Activated CD4-positive, alpha-beta T cell treated with anti-CD3 and anti-CD28 coated beads for 24 hours (primary cell): ENCODE data around the gene SRCIN1.

Source experiments
- DNase-seq, 2 donors: peaks; one replicate each; pipeline ENCODE4 v3.0.0-alpha.2; 2020; ENCODE audit warnings: low read depth in 2 of 2

SRCIN1 gene

DNA sequence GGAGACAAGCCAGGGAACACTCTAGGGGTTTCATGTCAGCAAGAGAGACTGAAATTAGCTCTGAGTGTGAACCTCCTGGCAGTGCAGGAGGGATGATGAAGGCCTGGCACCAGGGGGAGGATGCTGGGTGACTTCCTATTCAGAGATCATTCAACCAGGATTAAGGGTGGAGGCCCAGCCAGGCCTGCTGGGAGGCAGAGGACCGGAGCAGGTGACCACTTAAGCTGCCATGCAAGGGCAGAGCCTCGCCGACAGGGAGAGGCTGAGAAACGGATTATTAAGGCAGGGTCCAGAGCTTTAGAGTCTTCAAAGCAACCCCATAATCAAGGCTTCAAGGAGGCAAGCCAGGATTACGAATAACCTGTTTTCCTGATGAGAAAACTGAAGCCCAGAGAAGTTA lies 10.6 kb upstream of the SRCIN1 start:
- DNase-seq: no peak

DNA sequence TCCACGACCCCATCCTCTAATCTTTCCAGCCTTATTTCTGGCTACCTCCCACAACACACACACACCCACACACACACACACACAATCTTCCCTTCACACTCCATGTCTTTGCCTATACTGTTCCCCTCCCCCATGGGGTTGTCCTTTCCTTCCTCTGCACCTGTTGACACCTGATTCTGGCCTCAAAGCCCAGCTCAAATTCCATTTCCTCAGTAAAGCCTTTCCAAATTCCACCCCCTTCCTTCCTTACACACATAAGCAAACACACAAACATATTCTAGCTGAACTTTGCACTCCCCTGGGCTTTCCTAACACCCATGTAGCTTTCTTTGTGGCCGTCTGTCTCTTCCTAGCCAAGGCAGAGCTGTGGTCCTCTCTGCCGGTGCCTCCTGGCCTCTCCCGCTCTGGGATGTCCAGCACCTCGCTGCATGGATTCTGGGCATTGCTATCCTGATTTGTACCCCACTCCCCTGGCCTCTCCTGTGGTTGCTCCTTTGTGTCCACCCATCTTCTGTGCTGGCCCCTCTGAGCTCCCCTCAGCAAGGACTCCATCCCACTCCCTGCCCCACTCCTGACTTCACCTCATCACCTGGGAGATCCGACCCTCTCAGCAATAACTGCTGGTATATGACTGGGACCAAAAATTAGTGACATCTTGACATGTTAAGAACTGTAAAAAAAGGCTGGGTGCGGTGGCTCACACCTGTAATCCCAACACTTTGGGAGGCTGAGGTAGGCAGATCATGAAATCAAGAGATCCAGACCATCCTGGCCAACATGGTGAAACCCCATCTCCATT lies 8.4 kb upstream of the SRCIN1 start:
- no peak for DNase-seq

DNA sequence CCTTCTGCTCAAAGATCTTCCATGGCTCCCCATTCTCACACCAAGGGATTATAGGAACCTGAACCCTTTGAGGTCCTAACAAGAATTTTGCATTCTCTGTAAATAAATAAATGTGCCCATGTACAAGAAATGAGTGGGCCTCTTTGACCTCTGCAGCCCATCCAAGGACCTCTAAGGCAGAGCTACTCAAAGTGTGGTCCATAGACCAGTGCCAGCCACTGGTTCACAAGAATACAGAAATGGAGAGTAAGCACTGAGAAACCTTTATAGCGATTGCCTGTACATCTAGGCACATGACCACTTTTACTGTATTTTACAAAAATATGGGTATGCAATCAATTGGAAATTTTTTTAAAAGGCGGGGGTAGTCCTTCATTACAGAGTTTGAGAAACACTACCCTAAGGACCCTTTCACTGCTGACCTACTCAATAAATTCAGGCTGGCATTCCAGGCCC lies 7.8 kb upstream of the SRCIN1 start:
- no peak for DNase-seq

DNA sequence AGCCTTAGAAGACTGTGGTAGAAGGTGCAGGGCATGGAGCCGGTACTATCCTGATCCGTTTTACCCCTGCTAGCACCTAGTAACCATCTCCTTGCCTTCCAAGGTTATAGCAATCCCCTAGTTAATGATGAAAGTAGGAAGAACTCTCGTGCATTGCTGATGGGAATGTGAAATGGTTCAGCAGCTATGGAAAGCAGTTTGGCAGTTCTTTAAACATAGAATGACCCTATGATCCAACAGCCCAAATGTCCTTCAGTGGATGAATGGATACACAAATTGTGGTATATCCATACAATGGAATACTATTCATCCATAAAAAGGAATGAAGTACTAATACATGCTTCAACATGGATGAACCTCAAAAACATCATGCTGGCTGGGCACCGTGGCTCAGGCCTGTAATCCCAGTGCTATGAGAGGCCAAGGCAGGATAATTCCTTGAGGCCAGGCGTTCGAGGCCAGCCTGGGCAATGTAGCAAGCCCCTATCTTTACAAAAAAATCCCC lies 6.2 kb upstream of the SRCIN1 start:
- DNase-seq: no peak

DNA sequence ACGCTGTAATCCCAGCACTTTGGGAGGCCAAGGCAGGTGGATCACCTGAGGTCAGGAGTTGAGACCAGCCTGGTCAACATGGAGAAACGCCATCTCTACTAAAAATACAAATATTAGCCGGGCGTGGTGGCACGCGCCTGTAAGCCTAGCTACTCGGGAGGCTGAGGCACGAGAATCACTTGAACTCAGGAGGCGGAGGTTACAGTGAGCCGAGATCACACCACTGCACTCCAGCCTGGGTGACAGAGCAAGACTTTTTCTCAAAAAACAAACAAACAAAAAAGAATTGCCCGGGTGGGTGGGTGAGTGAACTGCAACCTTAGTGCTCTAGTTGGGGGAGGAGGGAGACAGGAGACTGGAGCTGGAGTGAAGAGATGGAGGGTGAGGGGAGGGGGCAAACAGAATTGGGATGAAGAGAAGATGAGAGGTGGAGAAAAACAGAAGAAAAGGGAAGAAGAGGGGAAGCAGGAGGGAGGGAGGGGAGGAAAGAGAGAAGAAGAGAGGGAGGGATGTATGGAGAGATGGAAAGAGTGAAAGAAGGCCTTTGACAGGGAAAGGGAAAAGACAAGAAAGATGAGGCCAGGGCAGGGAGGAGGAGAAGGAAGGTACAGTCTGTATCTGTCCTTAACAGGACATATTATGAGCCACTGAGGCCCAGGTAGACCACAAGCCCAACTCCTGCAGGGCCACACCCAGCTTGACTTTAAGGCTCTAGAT lies 5.5 kb upstream of the SRCIN1 start:
- no peak for DNase-seq

DNA sequence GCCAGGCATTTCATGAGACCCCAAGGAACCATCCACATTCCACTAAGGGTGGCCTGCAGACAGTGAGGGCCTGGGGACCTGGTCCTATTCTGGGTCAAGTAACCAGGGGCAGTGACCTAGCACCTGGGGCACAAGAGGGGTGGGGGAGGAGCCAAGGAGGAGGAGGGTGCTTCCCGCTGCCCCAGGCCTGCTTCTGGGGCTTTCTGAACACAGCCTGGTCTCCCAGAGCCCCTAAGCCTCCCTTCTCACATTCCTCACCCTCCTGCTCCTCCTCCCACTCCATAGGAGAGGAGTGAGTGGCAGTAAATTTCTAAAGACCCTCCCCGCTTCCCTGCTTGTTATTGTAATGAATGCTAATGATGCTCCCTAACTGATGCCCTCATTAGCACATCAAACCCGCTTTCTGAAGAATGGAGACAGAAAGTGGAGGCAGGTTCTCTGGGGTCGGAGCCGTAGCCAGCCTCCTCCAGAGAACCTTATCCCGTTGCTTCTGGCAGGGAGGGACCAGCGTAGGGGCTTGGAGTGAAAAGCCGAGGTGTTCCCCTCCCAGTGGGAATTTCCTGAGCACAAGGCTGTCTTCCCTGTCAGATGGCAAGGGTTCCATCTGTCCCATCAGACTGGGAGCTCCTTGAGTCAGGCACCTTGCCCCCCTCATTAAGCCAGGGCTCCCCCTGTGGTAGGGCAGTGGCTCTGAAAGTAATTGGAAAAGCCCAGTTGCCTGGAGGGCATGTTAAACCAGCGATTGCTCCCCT lies 3.7 kb upstream of the SRCIN1 start:
- DNase-seq: no peak

DNA sequence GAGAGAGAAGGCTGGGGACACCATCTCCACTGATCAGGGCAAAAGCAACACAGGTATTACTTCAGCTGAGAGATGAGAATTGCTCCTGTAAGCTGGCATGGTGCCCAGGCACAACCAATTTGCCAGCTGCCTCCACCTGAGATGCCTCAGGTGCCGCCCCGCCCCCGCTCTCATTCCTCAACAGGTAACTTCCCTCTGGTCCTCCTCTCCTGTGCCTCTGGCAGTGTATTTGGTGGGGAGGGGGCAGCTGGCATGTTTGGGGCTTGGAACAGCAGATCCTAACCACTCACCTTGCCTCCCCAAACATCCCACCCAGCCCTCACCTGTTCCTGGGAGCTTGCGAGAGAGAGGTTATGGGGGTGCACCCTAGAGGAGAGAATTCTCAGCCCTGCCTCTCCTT lies 2.9 kb upstream of the SRCIN1 start:
- no peak for DNase-seq

DNA sequence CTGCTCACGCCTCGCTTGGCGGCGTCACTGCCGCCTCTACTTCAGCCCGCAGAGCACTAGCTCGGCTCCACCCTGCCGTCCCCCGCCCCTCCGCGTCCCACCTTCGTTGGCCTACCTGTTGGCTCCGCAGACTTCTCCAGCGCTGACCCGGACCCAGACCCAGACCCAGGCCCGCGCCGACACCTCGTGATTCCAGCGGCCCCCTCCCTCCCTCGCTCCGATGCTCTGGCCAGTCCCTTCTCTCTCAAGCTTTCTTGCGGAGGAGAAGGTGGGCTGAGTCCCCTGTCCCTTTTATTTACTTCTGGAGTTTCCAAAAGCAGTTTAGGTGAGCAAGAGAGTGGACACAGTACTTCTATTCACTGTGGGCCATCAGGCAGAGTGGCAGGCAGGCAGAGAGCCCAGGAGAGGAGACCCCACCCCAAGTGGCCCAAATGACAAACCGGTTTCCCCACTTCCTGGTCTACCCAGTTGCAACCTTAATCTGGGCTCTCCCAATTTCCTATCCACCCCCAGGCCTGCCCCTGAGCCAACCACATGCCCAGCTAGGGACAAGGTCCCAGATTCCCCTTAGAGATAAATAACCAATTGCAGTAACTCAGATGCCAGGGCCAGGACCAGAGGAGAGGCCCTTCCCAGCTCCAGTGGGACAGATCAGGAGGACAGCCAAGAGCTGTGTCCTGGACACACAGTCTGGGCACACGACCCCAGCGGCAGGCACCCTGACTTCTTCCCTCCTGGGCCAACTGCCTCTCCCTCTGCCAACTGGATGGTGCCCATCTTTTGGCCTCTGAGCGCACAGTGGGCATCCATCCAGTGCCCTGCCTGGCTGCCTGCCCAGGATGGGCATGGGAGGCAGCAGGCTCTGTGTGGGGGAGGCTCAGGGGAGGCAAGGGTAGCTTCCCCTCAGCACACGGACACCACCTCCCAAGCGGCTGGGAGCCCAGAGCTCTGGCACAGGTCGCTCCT lies 1.2 kb upstream of the SRCIN1 start:
- no peak for DNase-seq

DNA sequence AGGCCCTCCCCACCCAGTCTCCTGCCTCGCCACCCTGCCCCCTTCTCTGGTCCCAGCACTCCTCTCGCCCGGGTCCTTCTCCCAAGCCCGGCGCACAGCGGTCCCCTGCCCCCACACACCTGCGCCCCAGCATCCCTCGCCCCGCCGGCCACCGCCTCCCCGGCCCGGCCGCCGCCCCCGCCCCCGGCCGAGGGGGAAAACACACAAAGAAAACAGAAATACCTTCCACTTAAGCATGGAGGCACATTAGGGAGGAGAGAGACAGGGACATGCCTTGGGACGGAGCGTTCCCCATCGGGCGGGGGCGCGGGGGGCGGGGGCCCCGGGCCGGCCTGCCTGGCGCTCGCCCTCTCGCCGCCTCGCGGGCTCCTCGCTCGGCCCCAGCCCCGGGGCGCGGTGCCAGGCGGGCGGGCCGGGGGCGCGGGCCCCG lies 326 bp downstream of the SRCIN1 start:
- DNase-seq: no peak

DNA sequence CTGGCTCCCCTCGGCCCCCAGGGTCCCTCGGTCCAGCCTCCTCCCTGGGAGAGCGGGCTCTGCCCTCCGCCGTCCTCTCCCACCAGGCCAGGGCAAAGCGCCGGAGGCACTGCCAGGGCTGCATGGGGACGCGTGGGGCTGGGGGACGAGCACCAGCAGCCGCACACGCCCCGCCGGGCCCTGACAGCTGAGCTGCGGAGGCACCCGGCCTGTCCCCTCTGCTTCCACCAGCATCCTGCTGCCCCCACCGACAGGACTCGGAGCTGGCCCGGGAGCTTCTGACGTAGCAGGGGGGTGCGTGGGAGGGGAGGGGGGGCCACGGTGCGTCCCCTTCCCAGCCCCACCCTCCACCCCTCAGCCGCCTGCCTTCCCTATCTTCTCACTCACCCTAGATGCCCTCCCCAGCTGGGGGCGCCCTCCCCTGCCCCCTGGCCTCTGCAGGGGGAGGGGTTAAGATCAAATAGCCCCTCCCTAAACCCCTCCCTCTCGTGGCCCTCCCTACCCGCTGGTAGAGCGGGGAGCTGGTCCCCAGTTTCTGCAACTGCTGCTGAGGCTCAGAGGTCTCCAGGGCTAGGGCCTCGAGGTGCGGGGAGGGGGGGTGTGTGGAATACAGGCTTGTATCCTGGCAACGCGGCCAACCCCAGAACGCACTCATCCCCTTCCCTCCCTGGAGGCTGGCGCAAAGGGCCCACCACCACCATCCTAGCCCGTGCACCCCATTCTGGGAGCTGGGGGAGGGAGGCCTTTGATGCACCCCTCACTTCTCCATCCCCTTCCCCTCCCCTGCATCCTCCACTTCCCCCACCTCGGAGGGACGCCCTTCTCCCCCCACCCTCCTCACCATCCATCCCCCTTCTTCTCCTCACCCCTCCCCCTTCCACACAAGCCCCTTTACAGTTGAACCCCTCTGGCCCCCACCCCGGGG lies 1.0 kb downstream of the SRCIN1 start:
- DNase-seq: no peak

DNA sequence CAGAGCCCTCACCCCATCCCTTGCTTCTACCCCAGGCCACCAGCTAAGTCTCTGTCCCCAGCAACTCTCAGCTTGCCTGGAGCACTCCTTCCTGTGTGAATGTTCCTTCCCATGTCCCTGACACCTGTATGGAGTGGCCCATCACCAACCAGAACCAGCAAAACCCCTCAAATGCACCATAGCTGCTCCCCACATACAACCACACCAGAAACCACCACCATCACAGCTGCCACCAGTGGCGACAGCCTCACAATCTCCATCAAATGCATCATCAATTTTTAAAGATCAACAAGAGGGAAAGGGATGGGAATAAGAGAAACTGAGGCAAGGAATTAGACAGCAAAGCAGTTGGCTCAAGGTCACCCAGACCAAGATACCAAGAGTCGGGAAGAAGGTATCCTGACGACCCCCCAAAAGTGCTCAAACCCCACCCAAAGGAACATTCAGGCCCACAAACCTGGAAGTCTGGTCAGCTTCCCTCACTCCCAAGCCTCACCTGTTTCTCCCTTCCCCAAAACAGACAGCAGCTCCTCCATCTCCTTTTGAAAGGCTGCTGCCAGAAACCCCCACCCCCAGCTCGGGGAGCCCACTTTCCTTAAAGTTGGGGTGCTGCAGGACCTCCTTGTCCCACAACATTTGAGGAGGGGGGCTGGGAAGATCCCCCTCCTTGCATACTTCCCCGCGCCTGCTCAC lies 1.8 kb downstream of the SRCIN1 start:
- no peak for DNase-seq

DNA sequence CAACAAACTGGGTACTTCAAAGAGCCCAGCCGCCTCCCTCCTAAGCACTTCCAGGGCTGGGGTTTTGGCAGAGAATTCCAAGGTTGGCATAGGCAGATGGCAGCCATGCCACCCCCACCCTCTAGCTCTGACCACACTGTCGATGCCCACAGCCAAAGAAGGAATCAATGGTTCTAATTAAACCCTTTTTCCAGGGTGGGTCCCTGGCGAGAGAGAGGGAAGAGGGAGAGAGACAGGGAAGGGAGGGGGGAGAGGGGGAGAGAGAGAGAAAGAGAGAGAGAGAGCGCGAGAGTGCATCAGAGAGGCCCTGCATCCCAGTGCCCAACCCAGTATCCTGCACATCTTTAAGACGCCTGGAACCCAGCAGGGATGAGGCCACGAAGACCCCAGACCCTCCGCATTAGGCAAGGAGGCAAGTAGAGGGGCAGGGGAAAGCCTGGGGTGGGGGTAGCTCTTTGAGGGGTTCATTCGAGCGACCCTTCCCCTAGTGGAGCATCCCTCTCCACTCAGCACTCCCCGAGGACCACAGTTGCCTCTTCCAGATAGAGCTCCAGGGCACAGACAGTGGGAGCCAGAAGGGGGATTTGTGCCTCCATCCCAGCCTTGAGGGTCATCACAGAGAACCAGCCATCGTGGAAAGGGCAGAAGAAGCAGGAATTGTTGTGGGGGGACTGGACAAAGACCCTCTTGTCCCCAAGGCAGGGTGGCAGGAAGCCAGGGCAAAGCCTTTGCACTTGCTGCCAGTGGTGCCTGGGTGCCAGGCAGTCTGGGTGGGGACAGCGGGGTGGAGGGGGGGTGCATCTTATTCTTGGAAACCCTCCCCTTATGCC lies 2.6 kb downstream of the SRCIN1 start:
- no peak for DNase-seq

DNA sequence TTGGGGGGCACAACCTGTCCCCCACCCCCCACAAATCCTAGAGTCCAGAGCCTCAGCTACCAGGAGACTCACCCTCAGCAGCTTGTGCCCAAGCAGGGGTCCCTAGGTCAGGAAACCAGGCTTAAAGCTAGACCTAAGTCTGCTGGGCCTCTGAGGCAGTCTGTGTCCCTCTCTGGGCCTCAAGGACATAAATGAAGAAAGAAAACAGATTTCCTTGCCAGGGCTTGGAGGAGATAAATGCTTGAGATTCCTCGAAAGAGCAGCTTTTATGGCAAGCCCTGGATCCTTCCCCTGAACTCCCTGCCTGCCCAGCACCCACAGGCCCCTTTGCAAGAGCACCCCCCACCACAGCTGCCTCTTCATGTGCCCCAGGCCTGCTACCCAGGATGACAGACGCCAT lies 3.3 kb downstream of the SRCIN1 start:
- DNase-seq: no peak

DNA sequence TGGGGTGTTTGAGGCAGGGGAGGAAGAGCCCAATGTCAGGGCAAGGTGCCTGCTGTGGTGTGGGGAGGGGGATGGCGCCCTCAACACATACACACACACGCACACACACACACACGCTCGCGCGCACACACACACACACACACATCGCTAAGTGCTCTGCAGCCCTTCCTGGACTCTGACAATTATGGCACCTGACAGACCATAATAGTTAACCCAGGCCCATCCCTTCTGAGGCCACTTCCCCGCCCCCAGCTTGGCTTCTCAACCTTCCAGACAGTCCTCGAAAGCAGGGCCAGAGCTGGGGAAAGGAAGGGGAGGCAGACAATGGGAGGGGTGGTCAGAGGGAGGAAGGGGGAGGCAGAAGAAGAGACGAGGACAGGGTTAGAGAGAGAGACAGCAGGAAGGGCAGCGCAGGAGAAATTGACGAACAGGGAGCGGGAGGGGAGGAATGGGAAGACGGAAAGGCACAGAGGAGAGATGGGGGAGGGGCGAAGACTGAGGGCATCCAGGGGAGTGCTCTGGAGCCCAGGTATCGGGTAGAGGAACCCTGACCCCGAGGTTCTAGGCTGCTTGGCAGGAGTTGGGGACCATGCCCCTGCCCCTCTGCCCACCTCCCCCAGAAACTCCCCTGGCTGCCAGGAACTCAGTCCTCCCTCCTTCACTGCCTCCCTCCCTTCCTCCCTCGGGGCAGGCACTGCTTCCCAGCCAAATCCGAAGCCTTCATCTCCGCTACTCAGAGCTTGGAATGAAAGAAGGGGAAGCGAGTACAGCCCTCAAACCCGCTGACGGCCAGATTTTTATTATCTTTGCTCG lies 4.0 kb downstream of the SRCIN1 start:
- DNase-seq: no peak

DNA sequence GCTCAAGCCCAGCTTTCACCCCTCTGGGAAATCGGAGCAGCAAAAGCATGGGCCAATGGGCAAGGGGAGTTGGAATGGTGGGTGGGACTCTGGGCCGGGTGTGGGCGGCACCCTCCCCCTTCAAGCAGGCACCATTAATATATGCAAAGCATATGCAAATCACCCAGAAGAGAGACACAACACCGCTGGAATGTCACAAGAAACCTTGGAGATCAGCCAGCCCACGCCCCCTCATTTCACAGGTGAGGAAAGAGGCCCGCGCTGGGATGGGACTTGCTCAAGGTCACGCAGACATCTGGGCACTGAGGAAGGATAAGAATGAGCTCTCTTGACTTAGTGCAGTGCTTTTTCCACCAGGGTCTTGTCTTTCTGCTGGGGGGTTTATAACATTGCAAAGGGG lies 4.8 kb downstream of the SRCIN1 start:
- DNase-seq: no peak

DNA sequence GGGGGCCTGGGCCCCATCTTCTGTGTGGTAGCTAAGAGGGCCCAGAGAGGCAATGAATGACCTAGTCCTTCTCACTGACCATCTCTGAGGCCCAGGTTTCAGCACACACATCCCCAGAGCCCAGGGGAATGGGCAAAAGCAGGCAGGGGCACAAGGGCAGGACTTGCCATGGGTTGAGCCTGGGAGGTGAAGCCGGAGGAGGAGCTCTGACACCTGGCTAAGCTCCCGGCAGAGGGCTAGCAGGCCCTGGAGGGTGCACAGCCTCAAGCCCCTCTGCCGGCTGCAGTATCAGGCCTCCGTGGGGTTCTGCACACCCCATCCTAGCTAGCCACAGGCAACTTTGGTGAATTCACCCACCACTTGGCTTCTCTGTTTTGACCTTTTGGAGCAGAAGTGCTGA lies 5.3 kb downstream of the SRCIN1 start:
- DNase-seq: no peak

DNA sequence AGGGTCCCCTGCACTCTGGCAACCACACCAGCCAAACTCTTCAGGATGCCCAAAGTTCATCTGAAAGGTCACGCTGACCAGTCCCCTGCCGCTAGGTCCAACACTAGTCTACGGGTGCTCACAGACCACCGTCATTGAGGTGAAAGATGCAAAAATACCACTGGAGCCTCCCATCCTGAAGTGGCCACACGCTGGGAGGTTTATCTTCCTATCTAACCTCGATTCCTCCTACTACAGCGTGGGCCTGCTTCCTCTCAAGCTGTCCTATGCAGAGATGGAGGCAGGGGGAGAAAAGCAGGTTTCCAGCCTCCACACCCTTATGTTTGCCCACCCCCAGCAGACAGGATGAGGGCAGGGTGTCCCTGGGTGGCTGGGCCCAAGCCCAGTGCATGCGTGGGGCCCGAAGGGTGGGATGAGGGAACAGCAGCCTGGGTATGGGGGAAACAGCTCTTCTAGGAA lies 6.3 kb downstream of the SRCIN1 start:
- DNase-seq: no peak

DNA sequence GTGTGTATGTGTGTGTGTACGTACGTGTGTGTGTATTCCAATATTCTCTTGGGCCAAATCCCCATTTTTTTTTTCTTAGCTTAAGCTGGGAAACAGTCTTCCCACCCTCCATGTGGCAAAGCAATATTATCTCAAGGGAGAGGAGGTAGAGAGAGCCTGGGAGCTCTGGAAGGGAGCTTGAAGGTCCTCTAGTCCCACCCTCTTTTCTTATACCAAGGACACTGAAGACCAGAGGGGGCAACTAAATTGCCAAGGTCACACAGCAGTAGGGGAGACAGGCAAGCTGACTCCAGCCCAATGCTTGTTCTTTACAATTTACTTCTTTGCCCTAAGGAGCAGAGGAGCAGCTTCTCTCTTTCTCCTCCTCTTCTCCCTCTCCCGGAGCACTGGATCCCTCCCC lies 6.8 kb downstream of the SRCIN1 start:
- DNase-seq: no peak
